ENCODE measurements around the gene IQCH.

Gene IQCH

DNA sequence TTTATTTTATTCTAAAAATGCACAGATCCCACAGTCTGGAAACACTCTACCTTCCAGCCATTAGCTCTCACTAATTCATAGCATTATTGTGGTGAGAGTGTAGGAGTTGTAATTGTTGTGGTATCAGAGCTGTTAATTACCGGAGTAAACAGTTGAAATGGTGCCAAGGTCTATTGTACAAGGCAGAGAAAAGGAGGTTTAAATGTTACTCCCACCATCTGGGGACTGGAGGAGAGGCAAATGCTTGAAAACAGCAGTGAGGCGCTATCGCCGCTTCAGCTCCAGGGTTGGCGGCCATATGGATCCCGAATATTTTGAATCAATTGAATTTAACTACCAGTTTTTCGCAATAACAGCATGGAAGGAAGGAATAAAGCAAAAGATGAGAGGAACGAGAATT lies 153.2 kb downstream of the IQCH start:
- Histone ChIP-seq H3K27me3 (ENCODE audit: control insufficient read depth, low read length) (no peaks in the 10 kb centered on the region), H3K79me2 (ENCODE audit: control insufficient read depth, low read length) (no peaks in the 10 kb centered on the region), H3K36me3 (ENCODE audit: control insufficient read depth, low read length) (no peaks in the 10 kb centered on the region), H3K4me1 (ENCODE audit: control insufficient read depth, low read length) (peaks cover 9% of the 10 kb centered on the region), H3K4me2 (ENCODE audit: low read length) (no peak overlapping the region), H3K9me3 (ENCODE audit: control insufficient read depth, insufficient read depth, low read length) (no peaks in the 10 kb centered on the region), H3K27ac (ENCODE audit: low read depth, low read length) (no peak overlapping the region), H3K9me2 (replicated peaks; ENCODE audit: control insufficient read depth, low read length) (no peaks in the 10 kb centered on the region), H4K20me1 (ENCODE audit: control insufficient read depth, insufficient read depth, low read depth, low read length) (no peaks in the 10 kb centered on the region), H3F3A (ENCODE audit: control insufficient read depth, insufficient read depth) (no peaks in the 10 kb centered on the region), H3K4me3 (ENCODE audit: low read length) (no peak overlapping the region)
- TF ChIP-seq EZH2phosphoT487 (IDR thresholded peaks at IDR 0.05; ENCODE audit: borderline replicate concordance, low read length) = no peak
- TF ChIP-seq, protein P1, sequence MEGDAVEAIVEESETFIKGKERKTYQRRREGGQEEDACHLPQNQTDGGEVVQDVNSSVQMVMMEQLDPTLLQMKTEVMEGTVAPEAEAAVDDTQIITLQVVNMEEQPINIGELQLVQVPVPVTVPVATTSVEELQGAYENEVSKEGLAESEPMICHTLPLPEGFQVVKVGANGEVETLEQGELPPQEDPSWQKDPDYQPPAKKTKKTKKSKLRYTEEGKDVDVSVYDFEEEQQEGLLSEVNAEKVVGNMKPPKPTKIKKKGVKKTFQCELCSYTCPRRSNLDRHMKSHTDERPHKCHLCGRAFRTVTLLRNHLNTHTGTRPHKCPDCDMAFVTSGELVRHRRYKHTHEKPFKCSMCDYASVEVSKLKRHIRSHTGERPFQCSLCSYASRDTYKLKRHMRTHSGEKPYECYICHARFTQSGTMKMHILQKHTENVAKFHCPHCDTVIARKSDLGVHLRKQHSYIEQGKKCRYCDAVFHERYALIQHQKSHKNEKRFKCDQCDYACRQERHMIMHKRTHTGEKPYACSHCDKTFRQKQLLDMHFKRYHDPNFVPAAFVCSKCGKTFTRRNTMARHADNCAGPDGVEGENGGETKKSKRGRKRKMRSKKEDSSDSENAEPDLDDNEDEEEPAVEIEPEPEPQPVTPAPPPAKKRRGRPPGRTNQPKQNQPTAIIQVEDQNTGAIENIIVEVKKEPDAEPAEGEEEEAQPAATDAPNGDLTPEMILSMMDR (IDR thresholded peaks at IDR 0.05; ENCODE audit: low read depth, low read length, poor library complexity, severe bottlenecking) = no peak

DNA sequence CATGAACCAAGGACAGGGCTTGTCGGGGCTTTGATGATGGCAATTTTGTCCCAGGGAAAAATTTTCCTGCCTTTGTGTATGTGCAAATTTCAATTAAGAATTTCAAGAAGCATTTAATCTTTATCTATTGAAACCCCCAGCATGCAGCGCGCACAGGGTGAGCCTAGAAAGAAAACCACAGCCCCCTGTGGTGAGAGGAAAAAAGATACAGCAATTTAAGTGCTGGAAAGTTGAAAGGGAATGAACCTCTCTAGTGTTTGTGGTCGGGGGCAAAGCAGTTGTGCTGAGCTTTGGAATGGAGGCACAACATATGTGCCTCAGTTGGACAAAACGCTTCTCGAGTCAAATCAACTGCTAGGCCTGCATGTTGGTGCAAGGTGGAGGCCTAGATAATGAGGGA lies 154.6 kb downstream of the IQCH start:
- Histone ChIP-seq H3K27ac (ENCODE audit: low read depth, low read length) (no peak overlapping the region), H3K27me3 (ENCODE audit: control insufficient read depth, low read length) (no peaks in the 10 kb centered on the region), H3F3A (ENCODE audit: control insufficient read depth, insufficient read depth) (no peaks in the 10 kb centered on the region), H4K20me1 (ENCODE audit: control insufficient read depth, insufficient read depth, low read depth, low read length) (no peaks in the 10 kb centered on the region), H3K9me2 (replicated peaks; ENCODE audit: control insufficient read depth, low read length) (no peaks in the 10 kb centered on the region), H3K4me2 (ENCODE audit: low read length) (no peak overlapping the region), H3K79me2 (ENCODE audit: control insufficient read depth, low read length) (no peaks in the 10 kb centered on the region), H3K36me3 (ENCODE audit: control insufficient read depth, low read length) (no peaks in the 10 kb centered on the region), H3K4me3 (ENCODE audit: low read length) (no peak overlapping the region), H3K9me3 (ENCODE audit: control insufficient read depth, insufficient read depth, low read length) (no peaks in the 10 kb centered on the region), H3K4me1 (ENCODE audit: control insufficient read depth, low read length) (peaks cover 9% of the 10 kb centered on the region)
- TF ChIP-seq, protein P1 (IDR thresholded peaks at IDR 0.05; ENCODE audit: low read depth, low read length, poor library complexity, severe bottlenecking) = no peak
- TF ChIP-seq EZH2phosphoT487 (IDR thresholded peaks at IDR 0.05; ENCODE audit: borderline replicate concordance, low read length) = no peak

DNA sequence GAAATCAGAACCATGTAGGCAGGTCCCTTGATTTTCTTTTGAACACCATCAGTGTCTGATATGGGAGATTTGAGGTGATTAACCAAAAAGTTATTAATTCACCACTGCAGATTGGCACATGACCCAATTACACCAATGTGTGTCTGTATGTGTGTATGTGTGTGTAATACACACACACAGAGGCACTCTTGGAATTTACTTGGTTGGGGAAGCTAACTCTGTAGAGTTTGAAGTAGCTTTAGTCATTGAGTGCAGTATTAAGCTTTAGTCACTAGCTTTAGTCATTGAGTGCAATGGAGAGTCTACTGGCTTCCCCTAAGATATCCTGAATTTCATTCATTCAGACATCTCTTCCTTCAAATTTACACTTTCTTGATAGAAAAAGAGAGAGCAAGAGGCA lies 156.9 kb downstream of the IQCH start:
- no peaks in the 10 kb centered on the region for H3K36me3 ChIP-seq (ENCODE audit: control insufficient read depth, low read length)
- no peaks in the 10 kb centered on the region for H3K9me3 ChIP-seq (ENCODE audit: control insufficient read depth, insufficient read depth, low read length)
- H3K9me2 ChIP-seq (replicated peaks; ENCODE audit: control insufficient read depth, low read length) = no peaks in the 10 kb centered on the region
- no peak overlapping the region for H3K4me3 ChIP-seq (ENCODE audit: low read length)
- H3K79me2 ChIP-seq (ENCODE audit: control insufficient read depth, low read length) = no peaks in the 10 kb centered on the region
- peaks cover 9% of the 10 kb centered on the region for H3K4me1 ChIP-seq (ENCODE audit: control insufficient read depth, low read length)
- no peak overlapping the region for H3K27ac ChIP-seq (ENCODE audit: low read depth, low read length)
- H3F3A ChIP-seq (ENCODE audit: control insufficient read depth, insufficient read depth) = no peaks in the 10 kb centered on the region
- H3K4me2 ChIP-seq (ENCODE audit: low read length) = no peak overlapping the region
- TF ChIP-seq, protein P1 (IDR thresholded peaks at IDR 0.05; ENCODE audit: low read depth, low read length, poor library complexity, severe bottlenecking) = no peak
- TF ChIP-seq EZH2phosphoT487 (IDR thresholded peaks at IDR 0.05; ENCODE audit: borderline replicate concordance, low read length) = no peak
- no peaks in the 10 kb centered on the region for H4K20me1 ChIP-seq (ENCODE audit: control insufficient read depth, insufficient read depth, low read depth, low read length)
- no peaks in the 10 kb centered on the region for H3K27me3 ChIP-seq (ENCODE audit: control insufficient read depth, low read length)

Measured in DOHH2 (cell line).